Urinary bladder (tissue), 4 donors: ENCODE measurements around the gene MCC. TPM values are rescaled to one million over a fixed set of nuclear protein-coding genes. Genes with fewer than 3 reads are reported as not detected.

Experiments used
- DNase-seq: peaks from one replicate; pipeline ENCODE4 v3.0.0-alpha.2; 2015; ENCODE audit errors: extremely low spot score
- H3K27ac ChIP-seq: one replicate; pipeline ENCODE4 v1.5.1; 2013; ENCODE audit warnings: low read depth, mild to moderate bottlenecking, moderate library complexity
- H3K36me3 ChIP-seq: one replicate; pipeline ENCODE4 v1.6.1; 2013; ENCODE audit warnings: mild to moderate bottlenecking, moderate library complexity; ENCODE audit not compliant: insufficient read depth
- H3K4me1 ChIP-seq: one replicate; pipeline ENCODE4 v1.6.1; 2013; ENCODE audit warnings: mild to moderate bottlenecking, moderate library complexity; ENCODE audit not compliant: insufficient read depth
- H3K4me3 ChIP-seq: one replicate; pipeline ENCODE4 v1.5.1; 2013; ENCODE audit warnings: low read depth, low read length
- WGBS: extraction: QIAGEN DNeasy Blood & Tissue Kit; methylation state at CpG from one replicate; pipeline ENCODE4 v1.1.7; 2013; 5-methylcytosine and 5-hydroxymethylcytosine counted together
- polyA plus RNA-seq: library from polyadenylated mRNA; stranded (reverse); fragments of 200-250 nt; gene quantifications from one replicate; pipeline ENCODE4 v1.2.3, GENCODE V29; 2013
- total RNA-seq: library from RNA; depleted of rRNA; stranded (reverse); fragments of >200 nt; gene quantifications from one replicate; pipeline ENCODE4 v1.2.3, GENCODE V29; 2014
- donor health status: healthy with polysubstance abuse.
- donor health status: healthy.

The MCC gene
- total and polyA plus RNA-seq, 2 donors, result 17.2 to 60.7 TPM

GRCh38 chr5:113255579-113256386 is 232.5 kb downstream of the MCC start:
- peaks cover 2% of the 10 kb centered on the region for H3K4me1 ChIP-seq
- no peak overlapping the region for H3K4me3 ChIP-seq
- H3K36me3 ChIP-seq, result no peaks in the 10 kb centered on the region
- 59% methylated on average over 5 of the region's 5 CpGs for WGBS
- no peak for DNase-seq
- no peak overlapping the region for H3K27ac ChIP-seq

GRCh38 chr5:113255105-113255504 is 233.1 kb downstream of the MCC start:
- DNase-seq, result no peak
- Histone ChIP-seq H3K27ac (no peak overlapping the region), H3K4me1 (peaks cover 2% of the 10 kb centered on the region), H3K36me3 (no peaks in the 10 kb centered on the region), H3K4me3 (no peak overlapping the region)
- 57% methylated on average over 4 of the region's 4 CpGs for WGBS

- no peaks in the 10 kb centered on the region for H3K36me3 ChIP-seq
- H3K27ac ChIP-seq, result no peak overlapping the region
- DNase-seq, result no peak
- H3K4me3 ChIP-seq, result no peak overlapping the region
- WGBS, result 93% methylated on average over 3 of the region's 3 CpGs
- peaks cover 2% of the 10 kb centered on the region for H3K4me1 ChIP-seq
Observed at GRCh38 chr5:113253037-113253436, 235.2 kb downstream of the MCC start.

GRCh38 chr5:113252066-113252465 is 236.2 kb downstream of the MCC start:
- Histone ChIP-seq H3K4me1 (no peaks in the 10 kb centered on the region), H3K27ac (no peak overlapping the region), H3K36me3 (no peaks in the 10 kb centered on the region), H3K4me3 (no peak overlapping the region)
- WGBS, result 72% methylated on average over 7 of the region's 7 CpGs
- no peak for DNase-seq

- Histone ChIP-seq H3K27ac (no peak overlapping the region), H3K4me1 (no peaks in the 10 kb centered on the region), H3K36me3 (no peaks in the 10 kb centered on the region), H3K4me3 (no peak overlapping the region)
- 47% methylated on average over 7 of the region's 7 CpGs for WGBS
- DNase-seq, result no peak
Observed at GRCh38 chr5:113250341-113250953, 237.8 kb downstream of the MCC start.

GRCh38 chr5:113249206-113249605 is 239.0 kb downstream of the MCC start:
- no peak overlapping the region for H3K27ac ChIP-seq
- H3K4me3 ChIP-seq, result no peak overlapping the region
- 91% methylated on average over 1 of the region's 1 CpG for WGBS
- no peaks in the 10 kb centered on the region for H3K4me1 ChIP-seq
- no peak for DNase-seq
- no peaks in the 10 kb centered on the region for H3K36me3 ChIP-seq

- Histone ChIP-seq H3K27ac (no peak overlapping the region), H3K36me3 (no peaks in the 10 kb centered on the region), H3K4me1 (no peaks in the 10 kb centered on the region), H3K4me3 (no peak overlapping the region)
- WGBS, result 20% methylated on average over 5 of the region's 5 CpGs
- no peak for DNase-seq
Observed at GRCh38 chr5:113246361-113246870, 241.8 kb downstream of the MCC start.

- Histone ChIP-seq H3K27ac (peak overlapping the region; percentile 68), H3K4me1 (no peaks in the 10 kb centered on the region), H3K4me3 (no peak overlapping the region), H3K36me3 (no peaks in the 10 kb centered on the region)
- no peak for DNase-seq
- 36% methylated on average over 2 of the region's 2 CpGs for WGBS
Observed at GRCh38 chr5:113245427-113246225, 242.6 kb downstream of the MCC start.

- 97% methylated on average over 9 of the region's 9 CpGs for WGBS
- Histone ChIP-seq H3K4me1 (no peaks in the 10 kb centered on the region), H3K27ac (no peak overlapping the region), H3K36me3 (no peaks in the 10 kb centered on the region), H3K4me3 (no peak overlapping the region)
- DNase-seq, result no peak
Observed at GRCh38 chr5:113244966-113245365, 243.3 kb downstream of the MCC start.

- 68% methylated on average over 2 of the region's 2 CpGs for WGBS
- DNase-seq, result no peak
- H3K4me1 ChIP-seq, result no peaks in the 10 kb centered on the region
- H3K4me3 ChIP-seq, result no peak overlapping the region
- no peak overlapping the region for H3K27ac ChIP-seq
- no peaks in the 10 kb centered on the region for H3K36me3 ChIP-seq
Observed at GRCh38 chr5:113243349-113243664, 244.9 kb downstream of the MCC start.

GRCh38 chr5:113242481-113243348 is 245.5 kb downstream of the MCC start:
- Histone ChIP-seq H3K27ac (no peak overlapping the region), H3K4me1 (no peaks in the 10 kb centered on the region), H3K4me3 (no peak overlapping the region), H3K36me3 (no peaks in the 10 kb centered on the region)
- WGBS, result 94% methylated on average over 8 of the region's 8 CpGs
- DNase-seq, result no peak

- H3K4me3 ChIP-seq, result no peak overlapping the region
- 96% methylated on average over 3 of the region's 3 CpGs for WGBS
- no peak for DNase-seq
- no peaks in the 10 kb centered on the region for H3K36me3 ChIP-seq
- H3K4me1 ChIP-seq, result no peaks in the 10 kb centered on the region
- peak overlapping the region; percentile 66 for H3K27ac ChIP-seq
Observed at GRCh38 chr5:113240951-113241726, 247.1 kb downstream of the MCC start.
